Activated T-cell treated with anti-CD3 and anti-CD28 coated beads for 48 hours (primary cell): Measurements from ENCODE around the gene GOLGA8A.
"Not testable (repeated sequence)": the region's sequence is repeated elsewhere in the genome, so short reads cannot be mapped to it uniquely, and the experiment has no call there.

Source experiments
- DNase-seq: peaks from one replicate; pipeline ENCODE4 v3.0.0-alpha.2; 2020; ENCODE audit warnings: low read depth

Gene GOLGA8A

DNA sequence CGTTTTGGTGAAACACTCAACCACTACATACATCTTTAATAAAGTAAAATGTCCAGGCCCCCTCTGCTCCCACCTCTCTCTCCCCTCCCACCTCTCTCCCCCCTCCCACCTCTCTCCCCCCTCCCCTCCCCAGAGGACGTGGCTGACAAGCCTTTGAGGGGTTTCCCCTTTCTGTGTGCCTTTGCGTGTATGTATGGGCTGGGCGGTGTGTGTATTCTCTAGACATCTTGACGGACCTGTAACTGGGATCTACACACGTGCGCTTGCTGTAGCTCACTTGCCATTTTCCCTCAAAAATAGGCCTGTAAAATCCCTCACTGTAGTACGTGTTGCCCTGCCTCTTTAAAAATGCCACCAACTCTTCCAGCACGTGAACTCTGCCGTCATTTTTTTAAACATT lies 28.6 kb downstream of the GOLGA8A start:
- not testable (repeated sequence) for DNase-seq

DNA sequence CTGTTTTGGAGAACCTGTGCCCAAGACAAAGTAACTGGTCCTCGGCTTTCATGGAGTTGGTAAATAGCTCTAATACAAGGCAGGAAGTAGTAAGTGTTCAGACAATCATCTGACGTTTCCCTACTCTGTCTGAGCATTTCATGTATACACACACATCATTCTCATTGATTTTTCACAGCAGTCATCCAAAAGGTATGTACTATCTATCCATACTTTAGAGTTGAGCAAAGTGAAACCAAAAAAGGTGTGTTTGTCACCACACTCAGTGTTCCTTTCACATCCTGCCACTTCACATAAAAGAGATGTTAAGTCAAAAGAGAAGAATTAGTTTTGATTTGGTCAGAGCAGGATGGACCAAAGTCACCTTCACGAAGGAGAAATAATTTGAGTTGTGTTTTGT lies 33.7 kb downstream of the GOLGA8A start:
- DNase-seq = not testable (repeated sequence)

DNA sequence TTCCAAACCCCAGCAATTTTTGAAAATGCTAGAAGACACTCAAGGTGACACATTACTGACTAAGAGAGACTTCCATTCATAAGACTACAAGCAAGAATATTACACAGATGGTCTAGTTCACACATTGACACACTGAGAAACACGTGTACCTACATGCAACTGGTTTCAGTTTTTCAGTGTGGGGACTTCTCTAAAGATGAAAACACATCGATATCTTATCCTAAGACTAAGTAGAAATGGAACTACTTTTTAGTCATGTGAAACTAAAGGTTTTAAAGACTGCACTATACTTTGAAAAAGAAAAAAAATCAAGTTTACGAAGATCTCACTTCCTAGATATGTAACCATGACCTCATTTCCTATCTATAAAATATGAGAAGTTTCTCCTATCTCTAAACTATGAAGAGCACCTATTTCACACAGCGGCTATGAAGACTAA lies 34.4 kb downstream of the GOLGA8A start:
- not testable (repeated sequence) for DNase-seq

DNA sequence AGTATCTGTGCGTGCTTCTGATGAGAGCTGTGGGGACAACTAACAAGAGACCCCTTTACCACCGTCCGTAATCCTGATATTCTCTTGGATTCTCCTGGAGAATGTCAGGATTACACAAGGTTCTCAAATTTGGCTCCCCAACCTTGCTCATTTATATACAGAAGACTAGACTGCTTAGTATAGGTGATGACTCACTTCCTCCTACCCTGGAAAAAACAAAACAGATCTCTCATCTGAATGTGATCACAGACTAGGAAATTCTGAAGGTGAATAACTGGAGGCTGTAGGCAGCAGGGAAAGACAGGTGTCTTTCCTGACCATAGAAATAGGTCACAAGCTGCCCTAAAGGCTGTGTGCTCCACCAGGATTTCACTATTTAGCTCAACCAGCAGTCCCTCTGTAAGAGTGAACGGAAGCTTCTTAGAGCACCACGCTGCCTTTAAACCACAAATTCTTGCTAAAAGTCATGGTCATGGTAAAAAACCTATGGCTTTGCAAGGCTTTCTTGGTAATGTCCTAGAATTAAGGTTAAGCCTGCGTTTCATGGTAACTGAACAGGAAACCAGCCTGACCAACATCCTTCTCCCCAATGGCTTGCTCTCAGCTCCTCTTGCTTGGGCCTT lies 39.9 kb downstream of the GOLGA8A start:
- not testable (repeated sequence) for DNase-seq

DNA sequence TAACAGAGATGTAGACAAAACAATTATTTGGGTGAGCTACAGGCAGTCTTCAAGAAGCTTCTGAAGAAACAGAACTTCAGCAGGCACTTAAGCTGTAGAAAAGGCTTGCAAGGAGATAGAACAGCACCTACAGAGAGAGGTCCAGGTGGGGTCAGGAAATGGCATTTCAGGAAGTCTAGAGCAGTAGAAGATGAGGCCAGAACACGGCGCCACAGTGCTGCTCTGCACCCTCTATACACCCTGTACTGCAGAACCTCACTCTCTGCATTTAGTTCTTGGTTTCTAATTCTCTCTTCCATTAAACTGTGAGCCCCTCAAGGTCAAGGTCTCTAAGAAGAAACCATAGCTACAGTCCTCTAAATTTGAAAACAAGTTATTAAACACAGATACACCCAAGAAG lies 44.6 kb downstream of the GOLGA8A start:
- not testable (repeated sequence) for DNase-seq

DNA sequence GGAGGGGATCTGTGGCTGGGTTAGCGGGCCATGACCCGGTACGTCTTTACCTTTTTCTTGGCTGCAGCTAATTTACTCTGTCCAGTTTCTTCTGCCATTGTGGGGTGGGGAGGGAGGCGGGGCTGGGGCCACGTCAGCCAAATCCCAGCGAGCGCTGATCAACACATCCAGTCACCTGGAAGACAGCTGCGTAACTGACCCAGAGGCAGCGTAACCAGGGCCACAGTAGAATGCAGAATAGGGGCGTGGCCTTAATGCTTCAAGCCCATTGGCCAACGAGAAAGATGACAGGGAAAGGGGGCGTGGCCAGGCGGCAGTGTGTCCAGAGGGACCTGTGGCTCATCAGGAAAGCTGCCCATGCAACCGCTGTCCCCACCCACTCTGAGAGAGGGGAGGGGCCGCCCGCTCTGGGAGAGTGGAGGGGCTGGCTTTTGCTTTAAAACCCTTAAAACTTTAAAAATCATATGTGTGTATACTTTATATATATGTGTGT lies 48.0 kb downstream of the GOLGA8A start:
- not testable (repeated sequence) for DNase-seq
